Fibroblast of lung (primary cell): ENCODE data around the gene GABBR2. TPM values are rescaled to one million over a fixed set of nuclear protein-coding genes. Genes with fewer than 3 reads are reported as not detected.

ENCODE experiments used
- DNase-seq, 2 donors: peaks; one replicate each; pipeline versions ENCODE4 v3.0.0 to v3.0.0-alpha.2; 2010; ENCODE audit warnings: low read depth in 2 of 2
- H2AFZ ChIP-seq: 2 replicates; pipeline ENCODE4 v1.5.1; 2012; ENCODE audit warnings: low read length, control low read depth, inconsistent platforms
- H3K27ac ChIP-seq: 2 replicates; pipeline ENCODE4 v1.5.1; 2011; ENCODE audit warnings: low read length, control low read depth; ENCODE audit not compliant: insufficient read depth
- H3K27me3 ChIP-seq: 2 replicates; pipeline ENCODE4 v1.5.1; 2011; ENCODE audit warnings: mild to moderate bottlenecking, low read length; ENCODE audit not compliant: control insufficient read depth, insufficient read depth
- H3K36me3 ChIP-seq: 2 replicates; pipeline ENCODE4 v1.5.1; 2011; ENCODE audit warnings: low read length; ENCODE audit not compliant: control insufficient read depth, insufficient read depth
- H3K4me1 ChIP-seq: 2 replicates; pipeline ENCODE4 v1.5.1; 2011; ENCODE audit warnings: low read length; ENCODE audit not compliant: control insufficient read depth, insufficient read depth; ENCODE audit errors: extremely low read depth
- H3K4me2 ChIP-seq: 2 replicates; pipeline ENCODE4 v1.5.1; 2011; ENCODE audit warnings: low read length, control low read depth; ENCODE audit not compliant: insufficient read depth; ENCODE audit errors: extremely low read depth
- H3K4me3 ChIP-seq, 4 experiments: fragments of 200-600 bp in 1 of 4; sonication (generic) in 1 of 4; replicated peaks in 1 of 4; 2 replicates each; pipeline ENCODE4 v1.5.1; 2011 to 2016; ENCODE audit warnings: low read length in 4 of 4, low read depth in 3 of 4, mild to moderate bottlenecking in 3 of 4, control low read depth in 2 of 4, inconsistent platforms in 1 of 4, mixed read lengths in 1 of 4; ENCODE audit not compliant: insufficient read depth in 1 of 4; ENCODE audit errors: control extremely low read depth in 1 of 4
- H3K79me2 ChIP-seq: 2 replicates; pipeline ENCODE4 v1.5.1; 2012; ENCODE audit warnings: mild to moderate bottlenecking, low read length, inconsistent platforms; ENCODE audit not compliant: control insufficient read depth, insufficient read depth
- H3K9ac ChIP-seq: 2 replicates; pipeline ENCODE4 v1.5.1; 2011; ENCODE audit warnings: mild to moderate bottlenecking, low read length, control low read depth; ENCODE audit not compliant: insufficient read depth
- H3K9me3 ChIP-seq: 2 replicates; pipeline ENCODE4 v1.5.1; 2012; ENCODE audit warnings: low read depth, low read length; ENCODE audit not compliant: control insufficient read depth, insufficient read depth
- H4K20me1 ChIP-seq: 2 replicates; pipeline ENCODE4 v1.5.1; 2011; ENCODE audit warnings: low read length; ENCODE audit not compliant: control insufficient read depth, insufficient read depth; ENCODE audit errors: extremely low read depth
- CTCF ChIP-seq, 2 donors: IDR thresholded peaks in 1 of 2; conservative IDR thresholded peaks in 1 of 2; 1 replicate in 1 of 2; 2 replicates in 1 of 2; pipeline ENCODE4 v1.5.1; 2011 to 2012; ENCODE audit warnings: low read length in 2 of 2, control low read depth in 1 of 2, inconsistent platforms in 1 of 2, low read depth in 1 of 2, mild to moderate bottlenecking in 1 of 2
- EZH2 ChIP-seq: IDR thresholded peaks from 2 replicates; pipeline ENCODE4 v1.5.1; 2012; ENCODE audit warnings: low read length, control low read depth, mild to moderate bottlenecking; ENCODE audit errors: missing control alignments
- polyA plus RNA-seq, 2 donors: library from polyadenylated mRNA; depleted of rRNA in 1 of 2; stranded (reverse) in 1 of 2; unstranded in 1 of 2; fragments of >200 nt; gene quantifications; 2 replicates each; pipeline ENCODE4 v1.2.1, GENCODE V29; 2011 to 2012; ENCODE audit warnings: missing spikeins in 1 of 2
- total RNA-seq: library from RNA; depleted of rRNA; stranded (reverse); fragments of >200 nt; gene quantifications from 2 replicates; pipeline ENCODE4 v1.2.1, GENCODE V29; 2014

Gene GABBR2
- total and polyA plus RNA-seq, 2 donors (not counting 1 experiment from before 2014, with no cell fraction given) = 0.32 to 0.33 TPM

- H3K9me3 ChIP-seq = no peaks in the 10 kb centered on the region
- DNase-seq = no peak
- H3K4me2 ChIP-seq = no peak overlapping the region
- H2AFZ ChIP-seq = no peak overlapping the region
- no peak overlapping the region for H3K4me3 ChIP-seq
- H3K36me3 ChIP-seq = no peaks in the 10 kb centered on the region
- peaks cover 8% of the 10 kb centered on the region for H3K27me3 ChIP-seq
- no peaks in the 10 kb centered on the region for H3K4me1 ChIP-seq
- no peaks in the 10 kb centered on the region for H4K20me1 ChIP-seq
- TF ChIP-seq CTCF (conservative IDR thresholded peaks at IDR 0.05 in 1 of 2, IDR thresholded peaks at IDR 0.05 in 1 of 2; ENCODE audit: low read depth in 1 of 2, low read length in 2 of 2) = no peak
- TF ChIP-seq EZH2 = no peak
- H3K9ac ChIP-seq = no peak overlapping the region
- H3K27ac ChIP-seq = no peak overlapping the region
- no peaks in the 10 kb centered on the region for H3K79me2 ChIP-seq
Observed at GRCh38 chr9:98391867-98392266, 316.9 kb downstream of the GABBR2 start.

DNA sequence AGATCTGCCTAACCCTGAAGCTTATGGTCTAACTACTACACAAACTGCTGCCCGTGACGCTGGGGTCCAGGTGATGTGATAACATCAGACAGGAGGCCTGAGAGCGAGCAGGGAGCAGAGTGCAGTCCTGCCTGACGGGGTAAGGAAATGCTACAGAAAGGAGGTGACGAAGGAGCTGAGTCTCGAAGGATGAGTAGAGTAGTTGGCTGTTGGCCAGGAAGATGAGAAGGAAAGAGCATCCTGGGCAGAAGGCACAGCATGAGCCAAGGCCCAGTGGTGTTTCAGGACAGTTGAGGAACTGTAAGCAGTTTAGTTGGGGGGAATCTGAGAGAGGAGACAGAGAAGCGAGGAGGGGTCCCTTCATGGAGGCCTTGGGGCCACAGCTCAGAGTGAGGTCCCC is 317.3 kb downstream of the GABBR2 start:
- Histone ChIP-seq H3K36me3 (no peaks in the 10 kb centered on the region), H3K79me2 (no peaks in the 10 kb centered on the region), H3K4me2 (no peak overlapping the region), H3K9ac (no peak overlapping the region), H4K20me1 (no peaks in the 10 kb centered on the region), H2AFZ (no peak overlapping the region), H3K27me3 (peaks cover 7% of the 10 kb centered on the region), H3K9me3 (no peaks in the 10 kb centered on the region), H3K27ac (no peak overlapping the region), H3K4me1 (no peaks in the 10 kb centered on the region), H3K4me3 (no peak overlapping the region)
- TF ChIP-seq EZH2 = no peak
- no peak for TF ChIP-seq CTCF (conservative IDR thresholded peaks at IDR 0.05 in 1 of 2, IDR thresholded peaks at IDR 0.05 in 1 of 2; ENCODE audit: low read depth in 1 of 2, low read length in 2 of 2)
- no peak for DNase-seq

- H3K4me3 ChIP-seq = no peak overlapping the region
- H3K4me1 ChIP-seq = no peaks in the 10 kb centered on the region
- no peaks in the 10 kb centered on the region for H3K79me2 ChIP-seq
- no peak overlapping the region for H3K27ac ChIP-seq
- no peak for DNase-seq
- H4K20me1 ChIP-seq = no peaks in the 10 kb centered on the region
- no peaks in the 10 kb centered on the region for H3K27me3 ChIP-seq
- no peaks in the 10 kb centered on the region for H3K36me3 ChIP-seq
- H3K4me2 ChIP-seq = no peak overlapping the region
- H2AFZ ChIP-seq = no peak overlapping the region
- no peak for TF ChIP-seq CTCF (conservative IDR thresholded peaks at IDR 0.05 in 1 of 2, IDR thresholded peaks at IDR 0.05 in 1 of 2; ENCODE audit: low read depth in 1 of 2, low read length in 2 of 2)
- no peak for TF ChIP-seq EZH2
- no peaks in the 10 kb centered on the region for H3K9me3 ChIP-seq
- H3K9ac ChIP-seq = no peak overlapping the region
Observed at GRCh38 chr9:98385751-98386150, 323.0 kb downstream of the GABBR2 start.
